Measurements from ENCODE around the gene PNPLA7. TPM values are rescaled to one million over a fixed set of nuclear protein-coding genes. Genes with fewer than 3 reads are reported as not detected.

PNPLA7 gene
- polyA plus RNA-seq, 1 of the 3 experiments (the other 2 are of a cell fraction): 0.99 TPM

GRCh38 chr9:137488906-137489305 is 61.3 kb downstream of the PNPLA7 start:
- Histone ChIP-seq H3K9ac (no peak overlapping the region), H3K4me3 (ENCODE audit: low read depth in 2 of 2, low read length in 1 of 2) (no peak overlapping the region), H3K4me2 (no peak overlapping the region), H3K27ac (ENCODE audit: low read depth in 2 of 2, low read length in 1 of 2) (no peak overlapping the region), H3K36me3 (replicated peaks in 1 of 2; ENCODE audit: control insufficient read depth in 1 of 2, insufficient read depth in 2 of 2, low read length in 1 of 2) (no peaks in the 10 kb centered on the region), H3K9me3 (no peaks in the 10 kb centered on the region), H3K9me2 (no peaks in the 10 kb centered on the region), H3K27me3 (ENCODE audit: insufficient read depth) (no peaks in the 10 kb centered on the region), H3F3A (replicated peaks; ENCODE audit: insufficient read depth) (no peaks in the 10 kb centered on the region), H4K20me1 (ENCODE audit: insufficient read depth) (no peaks in the 10 kb centered on the region), H3K4me1 (ENCODE audit: control insufficient read depth in 1 of 2, insufficient read depth in 2 of 2, low read depth in 1 of 2, low read length in 1 of 2) (peaks cover 0 to 15% of the 10 kb centered on the region in 2 experiments; a peak in 1 of 4 replicates), H2AFZ (ENCODE audit: low read depth) (no peak overlapping the region), H3K79me2 (ENCODE audit: insufficient read depth) (no peaks in the 10 kb centered on the region)
- 77% methylated on average over 6 of the region's 6 CpGs for WGBS (ENCODE audit: low lambda C conversion rate)
- no peak for DNase-seq
- TF ChIP-seq, protein P1, sequence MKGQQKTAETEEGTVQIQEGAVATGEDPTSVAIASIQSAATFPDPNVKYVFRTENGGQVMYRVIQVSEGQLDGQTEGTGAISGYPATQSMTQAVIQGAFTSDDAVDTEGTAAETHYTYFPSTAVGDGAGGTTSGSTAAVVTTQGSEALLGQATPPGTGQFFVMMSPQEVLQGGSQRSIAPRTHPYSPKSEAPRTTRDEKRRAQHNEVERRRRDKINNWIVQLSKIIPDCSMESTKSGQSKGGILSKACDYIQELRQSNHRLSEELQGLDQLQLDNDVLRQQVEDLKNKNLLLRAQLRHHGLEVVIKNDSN (IDR thresholded peaks at IDR 0.05; ENCODE audit: borderline replicate concordance, low read depth): no peak
- no peak for TF ChIP-seq IRF3 (IDR thresholded peaks at IDR 0.05; ENCODE audit: low read depth, low read length)
- TF ChIP-seq RXRA (IDR thresholded peaks at IDR 0.05; ENCODE audit: borderline replicate concordance, low read depth): no peak
- CTCF ChIA-PET: interaction anchor here (0.9 kb wide), 1 partner anchor 188 kb away, joined by 3 read pairs; no protein-coding TSS in a partner anchor
- POLR2A ChIA-PET: interaction anchor here (1.4 kb wide), 1 partner anchor 66 kb away, joined by 3 read pairs; the partner anchor contains the start of genes EXD3 and NOXA1

DNA sequence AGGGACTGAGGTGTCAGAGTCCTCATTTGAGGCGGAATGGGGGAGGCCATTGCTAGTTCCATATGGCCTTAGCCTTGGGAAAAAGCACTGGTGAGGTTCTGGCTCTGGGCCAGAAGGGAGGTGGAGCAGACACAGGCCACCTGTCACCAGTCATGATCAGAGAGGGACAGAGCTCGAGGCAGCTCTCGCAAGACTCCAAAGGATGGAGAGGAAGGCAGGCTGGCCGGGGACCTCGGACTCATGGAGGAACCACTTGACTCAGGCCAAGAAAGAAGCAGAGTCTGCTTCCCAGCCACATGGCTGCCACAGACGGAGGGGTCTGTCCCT is 61.9 kb downstream of the PNPLA7 start:
- ChIA-PET POLR2A (interaction anchor here (0.9 to 1.4 kb wide), 2 partner anchors 29 to 65 kb away, joined by 3 read pairs; partner anchors contain the start of genes EXD3, NOXA1 and NSMF), CTCF (interaction anchor here (1.1 kb wide), 1 partner anchor 11 kb away, joined by 3 read pairs; no protein-coding TSS in a partner anchor)
- Histone ChIP-seq H3K36me3 (replicated peaks in 1 of 2; ENCODE audit: control insufficient read depth in 1 of 2, insufficient read depth in 2 of 2, low read length in 1 of 2) (no peaks in the 10 kb centered on the region), H3K79me2 (ENCODE audit: insufficient read depth) (no peaks in the 10 kb centered on the region), H2AFZ (ENCODE audit: low read depth) (no peak overlapping the region), H3K9ac (no peak overlapping the region), H3K9me3 (no peaks in the 10 kb centered on the region), H3K4me3 (ENCODE audit: low read depth in 2 of 2, low read length in 1 of 2) (no peak overlapping the region), H3K4me1 (ENCODE audit: control insufficient read depth in 1 of 2, insufficient read depth in 2 of 2, low read depth in 1 of 2, low read length in 1 of 2) (peaks cover 0 to 15% of the 10 kb centered on the region in 2 experiments; a peak in 1 of 4 replicates), H3K27me3 (ENCODE audit: insufficient read depth) (no peaks in the 10 kb centered on the region), H3F3A (replicated peaks; ENCODE audit: insufficient read depth) (no peaks in the 10 kb centered on the region), H3K4me2 (no peak overlapping the region), H3K9me2 (no peaks in the 10 kb centered on the region), H3K27ac (ENCODE audit: low read depth in 2 of 2, low read length in 1 of 2) (no peak overlapping the region; a peak in 1 of 4 replicates), H4K20me1 (ENCODE audit: insufficient read depth) (no peaks in the 10 kb centered on the region)
- TF ChIP-seq GABPA (IDR thresholded peaks at IDR 0.05; ENCODE audit: low read depth) (no peak), POLR2AphosphoS5 (IDR thresholded peaks at IDR 0.05; ENCODE audit: low read depth, low read length) (no peak), FOSL2 (IDR thresholded peaks at IDR 0.05; ENCODE audit: borderline replicate concordance, low read depth) (no peak), NFIC (IDR thresholded peaks at IDR 0.05; ENCODE audit: borderline replicate concordance) (no peak), FOXM1 (IDR thresholded peaks at IDR 0.05; ENCODE audit: low read depth) (no peak), IRF3 (IDR thresholded peaks at IDR 0.05; ENCODE audit: low read depth, low read length) (no peak)
- TF ChIP-seq, protein P2, sequence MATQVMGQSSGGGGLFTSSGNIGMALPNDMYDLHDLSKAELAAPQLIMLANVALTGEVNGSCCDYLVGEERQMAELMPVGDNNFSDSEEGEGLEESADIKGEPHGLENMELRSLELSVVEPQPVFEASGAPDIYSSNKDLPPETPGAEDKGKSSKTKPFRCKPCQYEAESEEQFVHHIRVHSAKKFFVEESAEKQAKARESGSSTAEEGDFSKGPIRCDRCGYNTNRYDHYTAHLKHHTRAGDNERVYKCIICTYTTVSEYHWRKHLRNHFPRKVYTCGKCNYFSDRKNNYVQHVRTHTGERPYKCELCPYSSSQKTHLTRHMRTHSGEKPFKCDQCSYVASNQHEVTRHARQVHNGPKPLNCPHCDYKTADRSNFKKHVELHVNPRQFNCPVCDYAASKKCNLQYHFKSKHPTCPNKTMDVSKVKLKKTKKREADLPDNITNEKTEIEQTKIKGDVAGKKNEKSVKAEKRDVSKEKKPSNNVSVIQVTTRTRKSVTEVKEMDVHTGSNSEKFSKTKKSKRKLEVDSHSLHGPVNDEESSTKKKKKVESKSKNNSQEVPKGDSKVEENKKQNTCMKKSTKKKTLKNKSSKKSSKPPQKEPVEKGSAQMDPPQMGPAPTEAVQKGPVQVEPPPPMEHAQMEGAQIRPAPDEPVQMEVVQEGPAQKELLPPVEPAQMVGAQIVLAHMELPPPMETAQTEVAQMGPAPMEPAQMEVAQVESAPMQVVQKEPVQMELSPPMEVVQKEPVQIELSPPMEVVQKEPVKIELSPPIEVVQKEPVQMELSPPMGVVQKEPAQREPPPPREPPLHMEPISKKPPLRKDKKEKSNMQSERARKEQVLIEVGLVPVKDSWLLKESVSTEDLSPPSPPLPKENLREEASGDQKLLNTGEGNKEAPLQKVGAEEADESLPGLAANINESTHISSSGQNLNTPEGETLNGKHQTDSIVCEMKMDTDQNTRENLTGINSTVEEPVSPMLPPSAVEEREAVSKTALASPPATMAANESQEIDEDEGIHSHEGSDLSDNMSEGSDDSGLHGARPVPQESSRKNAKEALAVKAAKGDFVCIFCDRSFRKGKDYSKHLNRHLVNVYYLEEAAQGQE (IDR thresholded peaks at IDR 0.05; ENCODE audit: low read depth, low read length): no peak
- TF ChIP-seq, protein P1 (IDR thresholded peaks at IDR 0.05; ENCODE audit: borderline replicate concordance, low read depth): no peak
- WGBS (ENCODE audit: low lambda C conversion rate): 82% methylated on average over 6 of the region's 6 CpGs
- DNase-seq: peak; percentile 75

Data from SK-N-SH (cell line).